DOHH2 (cell line): ENCODE data around the gene ITGA2B.

Source experiments
- EZH2phosphoT487 ChIP-seq: fragments of 200-600 bp; sonication (generic); IDR thresholded peaks from 2 replicates; pipeline ENCODE4 v1.6.1; 2017; ENCODE audit warnings: borderline replicate concordance, mild to moderate bottlenecking, antibody characterized with exemption, low read length, moderate library complexity, mixed read lengths
- TF ChIP-seq, protein P1 (sequence below): fragments of 200-600 bp; sonication (generic); IDR thresholded peaks from one replicate; pipeline ENCODE4 v1.5.1; 2014; ENCODE audit warnings: antibody characterized with exemption, mild to moderate bottlenecking, low read depth, low read length; ENCODE audit not compliant: poor library complexity, severe bottlenecking

DNA sequence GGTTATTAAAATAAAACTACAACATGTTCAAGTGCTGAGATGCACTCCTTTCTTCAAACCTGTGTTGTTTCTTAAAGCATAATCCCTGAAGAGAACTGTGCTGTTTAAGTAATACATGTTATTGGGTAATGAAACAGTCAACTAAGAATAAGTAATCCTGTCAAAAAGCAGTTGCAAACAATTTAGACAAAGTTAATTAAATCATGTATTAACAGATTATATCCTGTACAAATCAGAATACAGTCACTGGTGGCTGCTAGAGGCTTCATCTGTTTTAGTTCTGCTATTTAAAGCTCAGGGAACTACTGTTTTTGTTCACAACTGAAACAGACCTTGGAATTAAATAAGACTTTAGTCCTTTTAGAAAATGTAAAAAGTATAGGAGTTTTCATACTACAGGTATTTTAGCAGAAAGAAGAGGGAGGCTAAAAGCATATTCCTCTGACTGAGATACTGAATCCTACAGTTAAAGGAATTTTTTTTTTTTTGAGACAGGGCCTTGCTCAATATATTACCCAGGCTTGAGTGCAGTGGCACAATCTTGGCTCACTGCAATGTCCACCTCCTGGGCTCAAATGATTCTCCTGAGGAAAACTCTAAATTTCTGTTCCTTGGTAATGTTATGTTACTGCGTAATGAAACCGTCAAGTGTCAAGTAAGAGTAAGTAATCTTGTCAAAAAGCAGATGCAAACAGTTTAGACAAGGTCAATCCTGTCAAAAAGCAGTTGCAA lies 27.3 kb upstream of the ITGA2B start:
- no peak for TF ChIP-seq EZH2phosphoT487
- TF ChIP-seq, protein P1, sequence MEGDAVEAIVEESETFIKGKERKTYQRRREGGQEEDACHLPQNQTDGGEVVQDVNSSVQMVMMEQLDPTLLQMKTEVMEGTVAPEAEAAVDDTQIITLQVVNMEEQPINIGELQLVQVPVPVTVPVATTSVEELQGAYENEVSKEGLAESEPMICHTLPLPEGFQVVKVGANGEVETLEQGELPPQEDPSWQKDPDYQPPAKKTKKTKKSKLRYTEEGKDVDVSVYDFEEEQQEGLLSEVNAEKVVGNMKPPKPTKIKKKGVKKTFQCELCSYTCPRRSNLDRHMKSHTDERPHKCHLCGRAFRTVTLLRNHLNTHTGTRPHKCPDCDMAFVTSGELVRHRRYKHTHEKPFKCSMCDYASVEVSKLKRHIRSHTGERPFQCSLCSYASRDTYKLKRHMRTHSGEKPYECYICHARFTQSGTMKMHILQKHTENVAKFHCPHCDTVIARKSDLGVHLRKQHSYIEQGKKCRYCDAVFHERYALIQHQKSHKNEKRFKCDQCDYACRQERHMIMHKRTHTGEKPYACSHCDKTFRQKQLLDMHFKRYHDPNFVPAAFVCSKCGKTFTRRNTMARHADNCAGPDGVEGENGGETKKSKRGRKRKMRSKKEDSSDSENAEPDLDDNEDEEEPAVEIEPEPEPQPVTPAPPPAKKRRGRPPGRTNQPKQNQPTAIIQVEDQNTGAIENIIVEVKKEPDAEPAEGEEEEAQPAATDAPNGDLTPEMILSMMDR: no peak
